Central memory CD4-positive, alpha-beta T cell (primary cell): ENCODE measurements around the gene DIDO1.

Source experiments
- DNase-seq: peaks from one replicate; pipeline ENCODE4 v3.0.0; 2022

DIDO1 gene

GRCh38 chr20:62907384-62908317 is 18.7 kb downstream of the DIDO1 start:
- no peak for DNase-seq

- no peak for DNase-seq
Observed at GRCh38 chr20:62906647-62907375, 19.5 kb downstream of the DIDO1 start.

- no peak for DNase-seq
Observed at GRCh38 chr20:62906209-62906608, 20.1 kb downstream of the DIDO1 start.

DNA sequence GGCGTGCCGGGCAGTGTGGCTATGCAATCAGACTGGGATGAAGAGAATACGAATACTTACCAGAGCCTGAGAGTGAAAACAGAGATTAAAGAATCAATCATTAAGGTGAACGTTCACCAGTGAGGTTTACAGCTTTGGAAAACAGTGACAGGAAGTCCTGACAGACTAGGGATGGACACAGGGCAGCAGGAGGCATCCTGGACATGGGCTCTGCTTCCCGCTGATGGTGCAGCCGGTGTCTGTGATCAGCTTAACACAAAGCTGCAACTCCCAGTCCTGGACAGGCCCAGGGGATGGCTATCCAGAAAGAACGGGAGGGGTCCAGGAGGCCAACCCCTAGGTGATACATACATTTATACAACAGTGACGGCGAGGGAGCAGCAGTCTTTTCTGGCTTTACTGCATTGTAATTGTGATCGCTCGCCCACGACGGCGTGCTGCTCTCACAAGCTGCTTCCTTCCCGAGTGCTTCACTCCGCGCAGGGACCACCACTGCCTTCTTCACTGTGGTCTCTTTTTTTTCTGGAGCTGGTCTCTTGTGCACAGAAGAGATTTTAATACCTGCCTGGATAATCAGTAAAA is 20.7 kb downstream of the DIDO1 start:
- no peak for DNase-seq

- no peak for DNase-seq
Observed at GRCh38 chr20:62902926-62903615, 23.2 kb downstream of the DIDO1 start.

GRCh38 chr20:62901891-62902290 is 24.4 kb downstream of the DIDO1 start:
- no peak for DNase-seq

DNA sequence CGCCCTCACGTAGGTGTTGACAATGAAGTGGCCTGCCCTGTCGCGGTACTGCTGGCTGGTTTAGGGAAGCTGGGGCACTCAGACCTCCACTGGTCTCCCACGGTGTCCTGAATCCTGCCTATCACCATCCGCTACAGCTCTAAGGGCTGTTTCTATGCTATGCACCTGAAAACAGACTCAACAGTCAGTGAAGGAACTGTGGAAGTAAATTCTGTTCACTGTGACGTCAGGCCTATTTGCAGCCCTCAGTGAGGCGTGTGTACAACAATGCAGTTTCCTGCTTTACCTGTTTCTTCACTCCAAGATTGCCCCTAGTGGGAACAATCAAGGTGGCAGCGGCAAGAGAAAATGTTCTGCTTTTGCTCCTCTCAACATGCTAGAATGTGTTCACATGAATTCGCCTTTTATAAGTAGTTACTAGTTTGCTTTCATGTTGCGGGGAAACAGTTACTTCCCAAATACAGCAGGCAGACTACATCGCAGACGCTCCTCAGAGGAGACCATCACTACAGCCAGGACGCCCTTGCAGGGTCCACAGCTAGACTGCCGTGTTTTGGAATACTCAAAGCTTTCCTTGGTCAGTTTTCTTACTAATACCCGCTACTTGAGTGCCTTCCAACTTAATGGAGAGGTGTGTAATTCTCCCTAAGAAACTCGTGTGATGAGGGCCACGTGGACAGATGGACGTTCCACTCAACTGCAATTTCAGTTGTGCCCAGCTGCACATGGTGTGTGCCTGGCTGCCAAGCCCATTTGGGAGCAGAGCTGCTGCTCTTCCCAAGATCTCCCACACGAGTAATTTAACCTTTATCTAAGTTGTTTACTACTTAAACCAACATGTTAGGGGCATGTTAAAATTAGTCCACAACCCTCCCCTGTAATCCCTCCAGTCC is 25.4 kb downstream of the DIDO1 start:
- DNase-seq = peak; percentile 40

DNA sequence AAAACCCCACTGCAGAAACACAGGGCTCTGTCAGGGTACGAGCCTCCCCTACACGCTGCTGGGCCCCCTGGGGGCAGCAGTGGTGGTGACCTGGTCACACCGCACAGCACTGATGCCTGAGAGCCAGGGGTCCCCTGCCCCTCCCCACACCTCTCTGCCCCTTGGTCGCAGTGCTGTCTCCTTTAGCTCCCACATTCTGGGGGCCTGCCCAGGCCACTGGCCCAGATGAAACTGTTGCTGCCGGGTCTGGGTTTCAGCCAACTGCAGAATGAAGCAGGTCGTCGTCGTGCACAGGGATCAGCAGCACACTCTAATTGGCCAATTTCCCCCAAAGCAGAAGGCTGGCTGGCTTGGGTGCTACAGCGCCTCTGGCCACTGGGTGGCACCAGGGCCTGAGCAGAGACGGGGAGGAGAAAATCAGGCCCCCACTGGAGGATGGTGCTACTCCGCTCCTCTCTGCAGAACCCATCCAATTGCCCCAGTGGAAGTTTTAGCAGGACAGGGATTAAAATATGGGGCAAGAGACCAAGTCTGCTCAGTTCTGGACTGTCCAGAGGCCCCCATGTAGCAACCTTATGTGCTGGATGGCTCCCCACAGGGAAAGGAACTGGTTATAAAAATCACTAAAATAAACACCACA is 26.1 kb downstream of the DIDO1 start:
- DNase-seq = peak; percentile 70

GRCh38 chr20:62899633-62900051 is 26.7 kb downstream of the DIDO1 start:
- no peak for DNase-seq

DNA sequence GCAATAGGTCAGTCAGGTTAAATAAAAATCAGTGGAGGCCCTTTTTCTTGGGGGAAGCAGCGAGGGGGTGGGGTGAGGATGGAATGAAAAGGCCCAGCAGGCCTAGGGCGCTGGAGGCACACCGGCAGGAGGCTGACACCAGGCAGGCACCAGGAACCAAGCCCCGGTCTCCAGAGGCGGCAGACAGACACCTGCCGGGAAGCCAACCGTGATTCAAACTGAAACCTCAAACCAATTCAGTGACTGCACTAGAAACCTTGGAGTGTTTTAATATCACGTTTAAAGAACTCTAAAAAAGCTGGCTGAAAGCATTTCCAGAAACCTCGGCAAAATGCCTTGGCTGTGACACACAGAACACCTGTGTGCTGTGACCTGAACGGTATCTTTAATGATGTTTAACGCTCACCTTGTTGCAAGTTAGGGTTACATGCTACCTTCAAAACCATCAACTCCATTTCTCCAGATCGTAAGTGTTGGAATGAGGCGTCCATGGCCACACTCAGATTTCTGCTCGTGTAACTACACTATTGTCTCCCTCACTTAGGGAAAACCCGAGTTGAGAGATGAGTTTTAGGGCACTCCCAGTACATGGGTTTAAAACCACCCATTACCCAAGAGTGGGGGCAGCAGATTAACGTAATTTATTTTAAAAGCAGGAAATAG is 27.2 kb downstream of the DIDO1 start:
- no peak for DNase-seq

- DNase-seq = no peak
Observed at GRCh38 chr20:62898093-62898964, 28.0 kb downstream of the DIDO1 start.

GRCh38 chr20:62897666-62898065 is 28.6 kb downstream of the DIDO1 start:
- DNase-seq = no peak

DNA sequence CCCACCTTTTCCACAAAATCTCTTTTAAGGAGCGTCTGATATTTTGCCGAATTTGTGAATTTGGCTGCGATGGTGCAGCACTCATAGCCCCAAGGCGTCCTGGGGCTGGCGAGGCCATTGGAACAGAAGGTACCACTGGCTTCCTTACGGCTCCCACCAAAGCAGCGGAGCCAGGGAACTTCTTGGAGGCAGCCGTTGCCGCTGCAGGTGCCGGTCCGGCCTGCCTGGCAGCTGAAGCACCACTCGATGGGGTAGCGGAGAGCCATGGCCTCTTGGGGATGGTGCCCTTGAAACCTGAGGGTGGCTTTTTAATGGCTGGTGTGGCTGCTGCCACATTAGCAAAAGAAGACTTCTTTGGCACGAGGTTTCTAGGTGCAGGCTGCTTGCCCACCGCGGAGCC is 29.8 kb downstream of the DIDO1 start:
- DNase-seq = no peak

DNA sequence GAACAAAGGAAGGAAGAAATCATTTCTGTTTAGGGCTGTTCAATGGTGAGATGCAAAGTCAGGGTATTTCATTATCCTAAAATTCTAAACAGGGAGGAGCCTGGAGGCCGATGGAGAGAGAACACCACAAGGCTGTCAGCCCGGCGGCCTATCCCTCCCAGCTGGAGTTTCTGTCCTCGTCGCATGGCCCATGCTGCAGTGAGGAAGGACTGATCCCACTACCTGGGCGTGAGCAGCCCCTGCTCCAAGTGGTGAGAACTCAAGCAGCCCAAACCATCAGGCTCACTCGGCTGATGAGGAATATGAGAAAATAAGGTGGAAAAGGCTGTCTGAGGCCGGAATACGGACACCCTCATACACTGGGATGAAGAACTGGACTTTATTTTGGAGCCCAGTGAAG is 30.8 kb downstream of the DIDO1 start:
- DNase-seq = no peak

- no peak for DNase-seq
Observed at GRCh38 chr20:62894261-62894660, 32.0 kb downstream of the DIDO1 start.

GRCh38 chr20:62893700-62894099 is 32.6 kb downstream of the DIDO1 start:
- no peak for DNase-seq

- DNase-seq = peak; percentile 23
Observed at GRCh38 chr20:62892348-62893304, 33.7 kb downstream of the DIDO1 start.

GRCh38 chr20:62891111-62891510 is 35.2 kb downstream of the DIDO1 start:
- DNase-seq = peak; percentile 58

DNA sequence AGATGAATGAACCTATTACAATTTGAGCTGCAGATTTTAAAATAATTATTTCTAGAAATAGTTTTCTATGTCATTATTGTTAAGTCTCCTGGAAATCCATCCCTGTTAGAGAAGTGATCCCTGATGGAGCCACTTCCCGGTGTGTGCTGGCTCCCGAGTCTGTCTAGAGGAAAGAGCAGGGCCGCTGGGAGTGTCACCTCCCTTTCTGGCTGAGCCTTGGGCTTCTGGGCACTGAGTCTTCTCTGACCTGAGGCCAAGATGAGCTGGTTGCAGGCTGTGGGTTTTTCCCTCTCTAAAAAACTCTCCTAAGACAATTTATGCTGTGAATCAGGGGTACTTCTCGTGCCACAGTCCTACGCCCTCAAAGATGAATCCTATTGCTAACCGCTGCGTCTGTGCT is 35.9 kb downstream of the DIDO1 start:
- DNase-seq = no peak
